Gastrocnemius medialis (tissue), 4 donors: ENCODE measurements around the gene BOLA2. TPM values are rescaled to one million over a fixed set of nuclear protein-coding genes. Genes with fewer than 3 reads are reported as not detected.
"Not testable (repeated sequence)": the region's sequence is repeated elsewhere in the genome, so short reads cannot be mapped to it uniquely, and the experiment has no call there.

Experiments used
- ATAC-seq, 2 donors: fragments of 150-250 bp; one replicate each; pipeline ENCODE4 v1.9.1; 2016
- DNase-seq, 2 donors: peaks; one replicate each; pipeline ENCODE4 v3.0.0-alpha.2; 2019
- H3K27ac ChIP-seq, 4 donors: fragments of 200-600 bp; sonication (generic); 1 replicate in 1 of 4; 2 replicates in 3 of 4; pipeline ENCODE4 v1.5.1; 2016 to 2018; ENCODE audit warnings: mild to moderate bottlenecking in 2 of 4, moderate library complexity in 1 of 4
- H3K27me3 ChIP-seq, 3 donors: fragments of 200-600 bp; sonication (generic) in 2 of 3; 1 replicate in 1 of 3; 2 replicates in 2 of 3; pipeline versions ENCODE4 v1.5.1 to v1.6.0; 2016 to 2019; ENCODE audit warnings: mild to moderate bottlenecking in 1 of 3, moderate library complexity in 1 of 3
- H3K36me3 ChIP-seq, 2 donors: fragments of 200-600 bp; sonication (generic) in 1 of 2; one replicate each; pipeline ENCODE4 v1.5.1; 2017 to 2018
- H3K4me1 ChIP-seq, 2 donors: fragments of 200-600 bp; sonication (generic) in 1 of 2; one replicate each; pipeline ENCODE4 v1.5.1; 2016 to 2017; ENCODE audit warnings: mild to moderate bottlenecking in 2 of 2
- H3K4me3 ChIP-seq, 4 donors: fragments of 200-600 bp; sonication (generic) in 3 of 4; 1 replicate in 1 of 4; 2 replicates in 3 of 4; pipeline ENCODE4 v1.5.1; 2016 to 2019; ENCODE audit warnings: mild to moderate bottlenecking in 2 of 4
- H3K9me3 ChIP-seq, 3 donors: fragments of 200-600 bp; sonication (generic) in 2 of 3; 1 replicate in 1 of 3; 2 replicates in 2 of 3; pipeline ENCODE4 v1.5.1; 2016 to 2019
- in situ Hi-C, 4 donors: fragments of 200-750 bp; cut with MboI; loops; one replicate each; pipeline versions ENCODE4 v1.15.0 to v1.8.0; 2017; ENCODE audit warnings: low sequenced_read_pairs in 4 of 4
- intact Hi-C: fragments of 100-400 bp; cut with DNase I; formaldehyde crosslinking; loops from one replicate; pipeline ENCODE4 v1.15.1; 2023; ENCODE audit warnings: low total_unique reads
- total RNA-seq, 4 donors: library from RNA; depleted of rRNA; stranded (reverse); fragments of >200 nt; gene quantifications; one replicate each; pipeline versions ENCODE4 v1.1.0 to v1.2.3, GENCODE V29; 2016

Gene BOLA2
- total RNA-seq, result 10 to 100 TPM in 2 of 4 donors, 1 to 10 TPM in 2; 3.3 to 17.6 (median 9.7) TPM

GRCh38 chr16:29454269-29454668, at the start of gene BOLA2, which contains the start of gene SLX1B:
BOLA2 (minus strand) TSS chr16:29454351; CDS start chr16:29454253, 98 bp downstream.
SLX1B (plus strand) TSS chr16:29454533.
- H3K4me1 ChIP-seq, intact Hi-C loops, DNase-seq, H3K27me3 ChIP-seq, H3K36me3 ChIP-seq, H3K27ac ChIP-seq, H3K4me3 ChIP-seq, H3K9me3 ChIP-seq, in situ Hi-C loops: not testable (repeated sequence)
- peak; percentile 98 to 99 for ATAC-seq

- H3K36me3 ChIP-seq, H3K4me1 ChIP-seq, ATAC-seq, H3K4me3 ChIP-seq, H3K27me3 ChIP-seq, H3K9me3 ChIP-seq, H3K27ac ChIP-seq, intact Hi-C loops, in situ Hi-C loops: not testable (repeated sequence)
- DNase-seq, result peak; percentile 1 to 17
These were observed 28.1 kb upstream of the BOLA2 start for GRCh38 chr16:29482276-29482675.

- ATAC-seq, result peak; percentile 85 to 89
- H3K4me1 ChIP-seq, H3K27ac ChIP-seq, H3K9me3 ChIP-seq, H3K27me3 ChIP-seq, in situ Hi-C loops, H3K4me3 ChIP-seq, DNase-seq, H3K36me3 ChIP-seq, intact Hi-C loops: not testable (repeated sequence)
These were observed 17.9 kb upstream of the BOLA2 start for GRCh38 chr16:29472065-29472464.

GRCh38 chr16:29469660-29470059, 15.5 kb upstream of the BOLA2 start:
- intact Hi-C loops, H3K4me1 ChIP-seq, H3K9me3 ChIP-seq, H3K36me3 ChIP-seq, H3K27me3 ChIP-seq, in situ Hi-C loops: not testable (repeated sequence)
- H3K27ac ChIP-seq, result peak overlapping the region; percentile 66 to 76 (median 75)
- ATAC-seq (peak; percentile 72 to 75), DNase-seq (peak; percentile 67 to 79)
- H3K4me3 ChIP-seq, result peak overlapping the region in 1 of 4 donors; percentile 20

- H3K4me1 ChIP-seq, intact Hi-C loops, H3K27me3 ChIP-seq, DNase-seq, H3K4me3 ChIP-seq, ATAC-seq, H3K36me3 ChIP-seq, H3K9me3 ChIP-seq, in situ Hi-C loops, H3K27ac ChIP-seq: not testable (repeated sequence)
These were observed 13.7 kb upstream of the BOLA2 start for GRCh38 chr16:29467654-29468366.

GRCh38 chr16:29466904-29467303, 12.8 kb upstream of the BOLA2 start:
- H3K27ac ChIP-seq, DNase-seq, ATAC-seq, H3K36me3 ChIP-seq, H3K9me3 ChIP-seq, H3K4me3 ChIP-seq, in situ Hi-C loops, intact Hi-C loops, H3K4me1 ChIP-seq, H3K27me3 ChIP-seq: not testable (repeated sequence)

GRCh38 chr16:29465985-29466824, 12.1 kb upstream of the BOLA2 start:
- H3K4me3 ChIP-seq, in situ Hi-C loops: not testable (repeated sequence)

GRCh38 chr16:29460647-29461030, 6.5 kb upstream of the BOLA2 start:
- intact Hi-C loops, DNase-seq, H3K4me1 ChIP-seq, H3K36me3 ChIP-seq, H3K4me3 ChIP-seq, H3K27ac ChIP-seq, H3K27me3 ChIP-seq, H3K9me3 ChIP-seq, in situ Hi-C loops, ATAC-seq: not testable (repeated sequence)

More at GRCh38 chr16:29465985-29466824, 12.1 kb upstream of the BOLA2 start:
- peak in 1 of 2 donors; percentile 23 for ATAC-seq
- H3K36me3 ChIP-seq, DNase-seq, H3K4me1 ChIP-seq, H3K9me3 ChIP-seq, intact Hi-C loops, H3K27me3 ChIP-seq, H3K27ac ChIP-seq: not testable (repeated sequence)

- peak; percentile 66 to 75 for ATAC-seq
- H3K9me3 ChIP-seq, H3K27ac ChIP-seq, in situ Hi-C loops, H3K36me3 ChIP-seq, DNase-seq, H3K4me1 ChIP-seq, intact Hi-C loops, H3K4me3 ChIP-seq, H3K27me3 ChIP-seq: not testable (repeated sequence)
These were observed 5.8 kb upstream of the BOLA2 start, which contains the start of gene SULT1A4 for GRCh38 chr16:29459706-29460646. SULT1A4 (plus strand) TSS chr16:29459913; CDS start chr16:29461386, 1,473 bp downstream.

- H3K4me1 ChIP-seq, H3K36me3 ChIP-seq, H3K27ac ChIP-seq, intact Hi-C loops, ATAC-seq, H3K9me3 ChIP-seq, DNase-seq, in situ Hi-C loops, H3K4me3 ChIP-seq, H3K27me3 ChIP-seq: not testable (repeated sequence)
These were observed 3.5 kb upstream of the BOLA2 start for GRCh38 chr16:29457660-29458059.

GRCh38 chr16:29454828-29455227, 677 bp upstream of the BOLA2 start:
- H3K27me3 ChIP-seq, intact Hi-C loops, H3K36me3 ChIP-seq, H3K4me1 ChIP-seq, DNase-seq, H3K9me3 ChIP-seq, H3K4me3 ChIP-seq, H3K27ac ChIP-seq, in situ Hi-C loops: not testable (repeated sequence)
- peak; percentile 40 to 49 for ATAC-seq
